Tibial artery (tissue), 4 donors: Measurements from ENCODE around the gene ARHGAP8.

Experiments
- DNase-seq, 2 donors: peaks; one replicate each; pipeline ENCODE4 v3.0.0-alpha.2; 2019
- H3K27ac ChIP-seq, 2 donors: fragments of 200-600 bp; sonication (generic) in 1 of 2; 1 replicate in 1 of 2; 2 replicates in 1 of 2; pipeline ENCODE4 v1.5.1; 2018 to 2019; ENCODE audit warnings: mild to moderate bottlenecking in 1 of 2
- H3K27me3 ChIP-seq, 2 donors: fragments of 200-600 bp; sonication (generic) in 1 of 2; one replicate each; pipeline versions ENCODE4 v1.5.1 to v1.6.0; 2016 to 2019
- H3K36me3 ChIP-seq, 3 donors: fragments of 200-600 bp; sonication (generic) in 2 of 3; one replicate each; pipeline ENCODE4 v1.5.1; 2016 to 2019; ENCODE audit warnings: mild to moderate bottlenecking in 2 of 3
- H3K4me1 ChIP-seq, 4 donors: fragments of 200-600 bp; sonication (generic) in 2 of 4; 1 replicate in 3 of 4; 2 replicates in 1 of 4; pipeline ENCODE4 v1.5.1; 2016 to 2019
- H3K4me3 ChIP-seq, 2 donors: fragments of 200-600 bp; sonication (generic) in 1 of 2; 1 replicate in 1 of 2; 2 replicates in 1 of 2; pipeline ENCODE4 v1.5.1; 2018 to 2019; ENCODE audit warnings: mild to moderate bottlenecking in 2 of 2
- H3K9me3 ChIP-seq, 3 donors: fragments of 200-600 bp; sonication (generic) in 1 of 3; one replicate each; pipeline ENCODE4 v1.5.1; 2016 to 2019
- CTCF ChIP-seq, 2 experiments: fragments of 200-600 bp in 1 of 2; fragments of 450-650 bp in 1 of 2; IDR thresholded peaks; one replicate each; pipeline ENCODE4 v1.5.1; 2017 to 2019; ENCODE audit warnings: antibody characterized with exemption in 2 of 2, mild to moderate bottlenecking in 1 of 2, moderate library complexity in 1 of 2
- intact Hi-C: fragments of 100-400 bp; cut with DNase I; formaldehyde crosslinking; loops from one replicate; pipeline ENCODE4 v1.15.0; 2023; ENCODE audit warnings: low total_unique reads

Gene ARHGAP8

DNA sequence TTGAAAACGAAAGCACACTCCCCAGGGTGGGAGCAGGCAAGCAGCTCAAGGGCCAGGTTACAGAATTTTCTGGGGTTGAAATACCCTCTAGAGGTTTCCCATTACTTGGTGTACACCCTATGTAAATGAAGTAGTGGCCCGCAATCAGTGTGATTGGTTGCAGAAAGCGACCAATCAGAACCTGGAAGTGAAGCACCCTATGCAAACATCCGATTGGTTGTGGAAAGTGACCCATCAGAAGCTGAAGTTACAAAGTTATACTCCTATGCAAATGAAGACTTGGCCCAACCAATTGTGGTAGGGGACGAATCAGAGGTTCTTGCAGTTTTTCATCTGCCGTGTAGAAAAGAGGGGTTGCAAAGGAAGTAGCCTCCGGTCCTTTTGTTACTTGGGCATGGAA is 31.2 kb upstream of the ARHGAP8 start:
- DNase-seq: no peak
- no peak for TF ChIP-seq CTCF (IDR thresholded peaks at IDR 0.05)
- no peaks in the 10 kb centered on the region for H3K27me3 ChIP-seq
- H3K4me1 ChIP-seq: no peaks in the 10 kb centered on the region
- no peak overlapping the region for H3K27ac ChIP-seq
- H3K4me3 ChIP-seq: no peak overlapping the region
- H3K36me3 ChIP-seq: peaks cover 0 to 7% (median 0%) of the 10 kb centered on the region in 3 donors
- intact Hi-C loops: no loop called here
- no peaks in the 10 kb centered on the region for H3K9me3 ChIP-seq

DNA sequence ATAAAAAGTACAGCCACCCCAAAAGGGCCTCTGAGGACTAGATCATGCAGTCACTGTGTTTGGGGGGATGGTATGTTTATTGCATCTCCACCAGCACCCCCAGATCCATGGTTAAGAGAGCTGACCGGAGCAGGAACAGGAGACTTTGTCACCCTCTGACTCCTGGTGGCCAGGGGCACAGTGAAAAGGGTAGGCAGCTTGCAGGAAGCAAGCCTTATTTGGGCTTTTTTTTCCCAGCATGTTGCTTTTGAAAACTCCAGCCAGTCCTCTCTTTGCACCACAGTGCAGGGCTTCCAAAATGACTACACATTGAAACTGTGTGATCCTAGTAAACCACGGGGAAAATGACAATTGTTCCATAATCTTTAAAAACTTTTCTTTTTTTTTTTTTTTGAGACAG is 29.8 kb upstream of the ARHGAP8 start:
- Histone ChIP-seq H3K36me3 (peaks cover 0 to 21% (median 0%) of the 10 kb centered on the region in 3 donors), H3K9me3 (no peaks in the 10 kb centered on the region), H3K27ac (no peak overlapping the region), H3K4me3 (no peak overlapping the region), H3K27me3 (no peaks in the 10 kb centered on the region), H3K4me1 (no peaks in the 10 kb centered on the region)
- intact Hi-C loops: no loop called here
- no peak for TF ChIP-seq CTCF (IDR thresholded peaks at IDR 0.05)
- DNase-seq: no peak

DNA sequence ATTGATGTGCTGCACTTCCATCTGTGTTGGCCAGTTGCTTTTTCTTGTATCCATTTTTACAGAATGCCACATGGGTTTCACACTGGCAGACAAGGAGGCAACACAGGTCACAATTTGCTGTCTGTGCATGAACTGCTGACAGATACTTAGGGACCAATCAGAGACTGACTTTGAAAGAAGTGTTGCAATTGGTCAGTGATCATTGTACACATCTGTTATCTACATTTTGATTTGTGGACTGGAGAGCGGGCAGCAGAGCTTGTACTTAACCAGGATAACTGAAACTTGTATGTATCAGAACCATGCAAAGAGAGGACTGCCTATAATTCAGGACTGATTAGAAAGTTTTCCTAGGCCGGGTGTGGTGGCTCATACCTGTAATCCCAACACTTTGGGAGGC is 28.6 kb upstream of the ARHGAP8 start:
- Histone ChIP-seq H3K27me3 (peaks cover 0 to 5% of the 10 kb centered on the region in 2 donors), H3K27ac (no peak overlapping the region), H3K4me1 (peaks cover 0 to 2% (median 0%) of the 10 kb centered on the region in 4 donors), H3K4me3 (no peak overlapping the region), H3K9me3 (no peaks in the 10 kb centered on the region), H3K36me3 (peaks cover 0 to 21% (median 0%) of the 10 kb centered on the region in 3 donors)
- TF ChIP-seq CTCF (IDR thresholded peaks at IDR 0.05): no peak
- intact Hi-C loops: no loop called here
- DNase-seq: no peak

DNA sequence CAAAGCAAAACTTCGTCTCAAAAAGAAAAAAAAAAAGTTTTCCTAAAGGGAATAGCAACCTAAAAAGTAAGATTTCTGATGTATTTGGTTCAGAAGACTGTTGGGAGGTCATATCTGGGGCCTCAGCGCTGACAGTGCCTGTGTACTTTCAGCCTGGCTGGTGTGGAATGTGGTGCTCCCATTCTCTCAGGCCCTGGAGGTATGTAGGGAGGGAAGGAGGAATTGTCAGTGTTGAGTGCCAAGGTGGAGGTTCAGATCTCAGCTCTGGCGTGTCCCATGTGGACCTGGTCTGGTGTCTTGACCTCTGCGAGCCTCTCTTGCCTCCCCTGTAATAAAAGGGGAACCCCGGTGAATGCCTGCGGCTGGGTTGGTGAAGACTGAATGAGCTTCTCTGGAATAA is 28.0 kb upstream of the ARHGAP8 start:
- Histone ChIP-seq H3K27me3 (peaks cover 0 to 8% of the 10 kb centered on the region in 2 donors), H3K27ac (no peak overlapping the region), H3K4me1 (peaks cover 0 to 9% (median 0%) of the 10 kb centered on the region in 4 donors), H3K9me3 (no peaks in the 10 kb centered on the region), H3K4me3 (no peak overlapping the region), H3K36me3 (peaks cover 0 to 21% (median 0%) of the 10 kb centered on the region in 3 donors)
- TF ChIP-seq CTCF (IDR thresholded peaks at IDR 0.05): no peak
- intact Hi-C loops: no loop called here
- DNase-seq: no peak

- intact Hi-C loops: no loop called here
- TF ChIP-seq CTCF (IDR thresholded peaks at IDR 0.05): no peak
- Histone ChIP-seq H3K27ac (no peak overlapping the region), H3K27me3 (peaks cover 0 to 12% of the 10 kb centered on the region in 2 donors), H3K4me3 (no peak overlapping the region), H3K9me3 (no peaks in the 10 kb centered on the region), H3K4me1 (peaks cover 0 to 13% (median 2%) of the 10 kb centered on the region in 4 donors), H3K36me3 (peaks cover 0 to 21% (median 0%) of the 10 kb centered on the region in 3 donors)
- no peak for DNase-seq
Measured at GRCh38 chr22:44724859-44725258, 27.5 kb upstream of the ARHGAP8 start.

DNA sequence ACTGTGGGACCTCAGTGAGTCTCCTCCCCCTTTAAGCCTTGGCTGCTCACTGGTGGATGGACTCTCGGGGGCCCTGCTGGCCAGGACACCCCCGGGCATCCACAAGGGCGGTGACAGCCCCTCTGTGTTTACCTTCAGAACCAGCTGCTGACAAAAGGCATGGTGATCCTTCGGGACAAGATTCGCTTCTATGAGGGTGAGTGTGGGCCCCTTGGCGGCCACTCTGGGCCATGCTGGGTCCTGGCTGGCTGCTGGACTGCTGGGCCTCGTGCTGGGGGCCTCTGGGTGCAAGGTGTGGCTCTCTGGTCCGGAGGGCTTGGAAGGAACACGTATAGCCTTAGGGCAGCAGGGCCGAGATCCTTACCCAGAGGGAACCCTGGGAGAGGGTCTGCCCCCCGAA is 25.9 kb upstream of the ARHGAP8 start:
- Histone ChIP-seq H3K27ac (no peak overlapping the region), H3K9me3 (no peaks in the 10 kb centered on the region), H3K27me3 (peaks cover 0 to 17% of the 10 kb centered on the region in 2 donors), H3K4me1 (peaks cover 0 to 19% (median 3%) of the 10 kb centered on the region in 4 donors), H3K4me3 (no peak overlapping the region), H3K36me3 (peaks cover 0 to 21% (median 0%) of the 10 kb centered on the region in 3 donors)
- intact Hi-C loops: no loop called here
- TF ChIP-seq CTCF (IDR thresholded peaks at IDR 0.05): no peak
- DNase-seq: no peak
